ENCODE data around the gene SLC27A5. TPM values are rescaled to one million over a fixed set of nuclear protein-coding genes. Genes with fewer than 3 reads are reported as not detected.
"Not testable (repeated sequence)": the region's sequence is repeated elsewhere in the genome, so short reads cannot be mapped to it uniquely, and the experiment has no call there.

SLC27A5 gene
- total RNA-seq, 2 donors from 2014 or later = 5.4 to 9.9 TPM

GRCh38 chr19:58513694-58514563, 2.1 kb upstream of the SLC27A5 start:
- peak; percentile 93 for ATAC-seq
- TF ChIP-seq, protein P1, sequence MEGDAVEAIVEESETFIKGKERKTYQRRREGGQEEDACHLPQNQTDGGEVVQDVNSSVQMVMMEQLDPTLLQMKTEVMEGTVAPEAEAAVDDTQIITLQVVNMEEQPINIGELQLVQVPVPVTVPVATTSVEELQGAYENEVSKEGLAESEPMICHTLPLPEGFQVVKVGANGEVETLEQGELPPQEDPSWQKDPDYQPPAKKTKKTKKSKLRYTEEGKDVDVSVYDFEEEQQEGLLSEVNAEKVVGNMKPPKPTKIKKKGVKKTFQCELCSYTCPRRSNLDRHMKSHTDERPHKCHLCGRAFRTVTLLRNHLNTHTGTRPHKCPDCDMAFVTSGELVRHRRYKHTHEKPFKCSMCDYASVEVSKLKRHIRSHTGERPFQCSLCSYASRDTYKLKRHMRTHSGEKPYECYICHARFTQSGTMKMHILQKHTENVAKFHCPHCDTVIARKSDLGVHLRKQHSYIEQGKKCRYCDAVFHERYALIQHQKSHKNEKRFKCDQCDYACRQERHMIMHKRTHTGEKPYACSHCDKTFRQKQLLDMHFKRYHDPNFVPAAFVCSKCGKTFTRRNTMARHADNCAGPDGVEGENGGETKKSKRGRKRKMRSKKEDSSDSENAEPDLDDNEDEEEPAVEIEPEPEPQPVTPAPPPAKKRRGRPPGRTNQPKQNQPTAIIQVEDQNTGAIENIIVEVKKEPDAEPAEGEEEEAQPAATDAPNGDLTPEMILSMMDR (IDR thresholded peaks at IDR 0.05) = peak; percentile 68 to 96 (median 89)
- TF ChIP-seq POLR2A (IDR thresholded peaks at IDR 0.05) = peak; percentile 14 to 55 (median 44)
- peak overlapping the region in 3 of 4 donors; percentile 32 to 78 (median 54) for H3K27ac ChIP-seq
- DNase-seq = peak; percentile 89 to 92 (median 91)
- H3K4me3 ChIP-seq = peak overlapping the region in 1 of 2 donors; percentile 2
- H3K27me3 ChIP-seq = no peaks in the 10 kb centered on the region
- WGBS, 2 donors = 7 to 9% methylated on average over 26 to 66 of the region's 66 CpGs
- H3K9me3 ChIP-seq = no peaks in the 10 kb centered on the region
- H3K36me3 ChIP-seq (replicated peaks in 1 of 2; ENCODE audit: insufficient read depth in 1 of 2, low read depth in 2 of 2) = peaks cover 0 to 7% of the 10 kb centered on the region in 2 donors
- intact Hi-C loops (cut with DNase I) = no loop called here
- peaks cover 52% of the 10 kb centered on the region for H3K4me1 ChIP-seq

GRCh38 chr19:58513213-58513693, 1.5 kb upstream of the SLC27A5 start:
- DNase-seq (no peak), ATAC-seq (peak; percentile 5)
- Histone ChIP-seq H3K27ac (peak overlapping the region in 3 of 4 donors; percentile 32 to 78 (median 54)), H3K36me3 (replicated peaks in 1 of 2; ENCODE audit: insufficient read depth in 1 of 2, low read depth in 2 of 2) (peaks cover 0 to 7% of the 10 kb centered on the region in 2 donors), H3K4me3 (no peak overlapping the region), H3K9me3 (no peaks in the 10 kb centered on the region), H3K27me3 (no peaks in the 10 kb centered on the region), H3K4me1 (peaks cover 45% of the 10 kb centered on the region)
- intact Hi-C loops (cut with DNase I) = no loop called here
- WGBS, 2 donors = 76 to 78% methylated on average over 6 to 10 of the region's 10 CpGs
- no peak for TF ChIP-seq POLR2A (IDR thresholded peaks at IDR 0.05)
- TF ChIP-seq, protein P1 (IDR thresholded peaks at IDR 0.05) = no peak

GRCh38 chr19:58510084-58510862, 1.5 kb downstream of the SLC27A5 start:
- WGBS, 2 donors = 84 to 87% methylated on average over 6 to 8 of the region's 8 CpGs

GRCh38 chr19:58509731-58510083, 2.1 kb downstream of the SLC27A5 start:
- 87% methylated on average over 3 to 11 of the region's 11 CpGs for WGBS, 2 donors
- Histone ChIP-seq H3K27ac (no peak overlapping the region), H3K27me3 (no peaks in the 10 kb centered on the region), H3K36me3 (replicated peaks in 1 of 2; ENCODE audit: insufficient read depth in 1 of 2, low read depth in 2 of 2) (no peaks in the 10 kb centered on the region), H3K4me3 (no peak overlapping the region), H3K9me3 (no peaks in the 10 kb centered on the region), H3K4me1 (peaks cover 20% of the 10 kb centered on the region)
- intact Hi-C loops (cut with DNase I) = no loop called here
- TF ChIP-seq, protein P1 (IDR thresholded peaks at IDR 0.05) = no peak
- TF ChIP-seq POLR2A (IDR thresholded peaks at IDR 0.05) = no peak
- no peak for ATAC-seq
- no peak for DNase-seq

More at GRCh38 chr19:58510084-58510862, 1.5 kb downstream of the SLC27A5 start:
- Histone ChIP-seq H3K9me3 (no peaks in the 10 kb centered on the region), H3K27ac (no peak overlapping the region), H3K4me1 (peaks cover 26% of the 10 kb centered on the region), H3K36me3 (replicated peaks in 1 of 2; ENCODE audit: insufficient read depth in 1 of 2, low read depth in 2 of 2) (no peaks in the 10 kb centered on the region), H3K4me3 (no peak overlapping the region), H3K27me3 (no peaks in the 10 kb centered on the region)
- intact Hi-C loops (cut with DNase I) = no loop called here
- DNase-seq (no peak), ATAC-seq (no peak)
- TF ChIP-seq, protein P1 (IDR thresholded peaks at IDR 0.05) = no peak
- no peak for TF ChIP-seq POLR2A (IDR thresholded peaks at IDR 0.05)

- H3K27ac ChIP-seq; H3K9me3 ChIP-seq; intact Hi-C loops (cut with DNase I); H3K36me3 ChIP-seq (replicated peaks in 1 of 2; ENCODE audit: insufficient read depth in 1 of 2, low read depth in 2 of 2); H3K4me3 ChIP-seq; H3K27me3 ChIP-seq; H3K4me1 ChIP-seq; ATAC-seq; DNase-seq: not testable (repeated sequence)
- WGBS, 2 donors = 67 to 84% methylated on average over 7 to 8 of the region's 8 CpGs
Observed at GRCh38 chr19:58507602-58508223, 4.1 kb downstream of the SLC27A5 start.

All from body of pancreas (tissue), 4 donors.